ENCODE data around the gene FLII. TPM values are rescaled to one million over a fixed set of nuclear protein-coding genes. Genes with fewer than 3 reads are reported as not detected.

The FLII gene
- total RNA-seq, 1 donor from 2014 or later, result 277 TPM

- Histone ChIP-seq H3K9me3 (no peaks in the 10 kb centered on the region), H3K36me3 (peaks cover 0 to 79% of the 10 kb centered on the region in 2 donors), H3K4me3 (no peak overlapping the region), H3K27ac (no peak overlapping the region), H3K27me3 (no peaks in the 10 kb centered on the region), H3K4me1 (peaks cover 34% of the 10 kb centered on the region)
- intact Hi-C loops (cut with DNase I), result no loop called here
- no peak for DNase-seq (ENCODE audit: extremely low spot score in 2 of 2)
- no peak for TF ChIP-seq POLR2A (IDR thresholded peaks at IDR 0.05)
- TF ChIP-seq CTCF (IDR thresholded peaks at IDR 0.05), result no peak
- no peak for TF ChIP-seq POLR2AphosphoS5 (IDR thresholded peaks at IDR 0.05; ENCODE audit: insufficient read depth in 1 of 2, low read depth in 1 of 2)
Observed at GRCh38 chr17:18253187-18253884, 5.2 kb downstream of the FLII start.

GRCh38 chr17:18252160-18252559 is 6.4 kb downstream of the FLII start:
- Histone ChIP-seq H3K4me3 (no peak overlapping the region), H3K4me1 (peaks cover 38% of the 10 kb centered on the region), H3K27ac (no peak overlapping the region), H3K36me3 (peaks cover 0 to 85% of the 10 kb centered on the region in 2 donors), H3K9me3 (no peaks in the 10 kb centered on the region), H3K27me3 (no peaks in the 10 kb centered on the region)
- DNase-seq (ENCODE audit: extremely low spot score in 2 of 2), result no peak
- TF ChIP-seq POLR2A (IDR thresholded peaks at IDR 0.05) (no peak), POLR2AphosphoS5 (IDR thresholded peaks at IDR 0.05; ENCODE audit: insufficient read depth in 1 of 2, low read depth in 1 of 2) (no peak), CTCF (IDR thresholded peaks at IDR 0.05) (no peak)
- intact Hi-C loops (cut with DNase I), result no loop called here

- H3K4me1 ChIP-seq, result peaks cover 38% of the 10 kb centered on the region
- no peak for TF ChIP-seq POLR2AphosphoS5 (IDR thresholded peaks at IDR 0.05; ENCODE audit: insufficient read depth in 1 of 2, low read depth in 1 of 2)
- no peak for TF ChIP-seq CTCF (IDR thresholded peaks at IDR 0.05)
- no peak for TF ChIP-seq POLR2A (IDR thresholded peaks at IDR 0.05)
- H3K9me3 ChIP-seq, result no peaks in the 10 kb centered on the region
- intact Hi-C loops (cut with DNase I), result no loop called here
- no peak overlapping the region for H3K27ac ChIP-seq
- peaks cover 0 to 84% of the 10 kb centered on the region in 2 donors for H3K36me3 ChIP-seq
- H3K27me3 ChIP-seq, result no peaks in the 10 kb centered on the region
- DNase-seq (ENCODE audit: extremely low spot score in 2 of 2), result no peak
- H3K4me3 ChIP-seq, result no peak overlapping the region
Observed at GRCh38 chr17:18251204-18251603, 7.3 kb downstream of the FLII start.

- Histone ChIP-seq H3K4me3 (no peak overlapping the region), H3K27me3 (no peaks in the 10 kb centered on the region), H3K27ac (no peak overlapping the region), H3K9me3 (no peaks in the 10 kb centered on the region), H3K4me1 (peaks cover 33% of the 10 kb centered on the region), H3K36me3 (peaks cover 0 to 84% of the 10 kb centered on the region in 2 donors)
- no peak for TF ChIP-seq POLR2AphosphoS5 (IDR thresholded peaks at IDR 0.05; ENCODE audit: insufficient read depth in 1 of 2, low read depth in 1 of 2)
- TF ChIP-seq POLR2A (IDR thresholded peaks at IDR 0.05), result no peak
- TF ChIP-seq CTCF (IDR thresholded peaks at IDR 0.05), result no peak
- intact Hi-C loops (cut with DNase I), result no loop called here
- DNase-seq (ENCODE audit: extremely low spot score in 2 of 2), result no peak
Observed at GRCh38 chr17:18250708-18251107, 7.8 kb downstream of the FLII start.

- TF ChIP-seq POLR2A (IDR thresholded peaks at IDR 0.05) (no peak), POLR2AphosphoS5 (IDR thresholded peaks at IDR 0.05; ENCODE audit: insufficient read depth in 1 of 2, low read depth in 1 of 2) (no peak), CTCF (IDR thresholded peaks at IDR 0.05) (no peak)
Observed at GRCh38 chr17:18250259-18250658, 8.3 kb downstream of the FLII start.

More at GRCh38 chr17:18250259-18250658, 8.3 kb downstream of the FLII start:
- H3K4me3 ChIP-seq, result no peak overlapping the region
- H3K4me1 ChIP-seq, result peaks cover 29% of the 10 kb centered on the region
- no peaks in the 10 kb centered on the region for H3K9me3 ChIP-seq
- intact Hi-C loops (cut with DNase I), result no loop called here
- peaks cover 0 to 85% of the 10 kb centered on the region in 2 donors for H3K36me3 ChIP-seq
- no peak overlapping the region for H3K27ac ChIP-seq
- DNase-seq (ENCODE audit: extremely low spot score in 2 of 2), result no peak
- H3K27me3 ChIP-seq, result no peaks in the 10 kb centered on the region

Measured in vagina (tissue), 2 donors.